Neuron (in vitro differentiated cells): Measurements from ENCODE around the gene MTCL3.

Experiments
- H2AFZ ChIP-seq: one replicate; pipeline ENCODE4 v1.6.1; 2013; ENCODE audit warnings: low read depth, mild to moderate bottlenecking, inconsistent platforms, low read length, moderate library complexity
- H3K27me3 ChIP-seq: one replicate; pipeline ENCODE4 v1.6.1; 2013; ENCODE audit warnings: low read length; ENCODE audit not compliant: insufficient read depth
- H3K36me3 ChIP-seq: one replicate; pipeline ENCODE4 v1.6.1; 2013; ENCODE audit warnings: low read length; ENCODE audit not compliant: insufficient read depth
- H3K4me1 ChIP-seq: one replicate; pipeline ENCODE4 v1.6.1; 2013; ENCODE audit warnings: low read length; ENCODE audit not compliant: insufficient read depth
- H3K4me3 ChIP-seq: 2 replicates; pipeline ENCODE4 v1.5.1; 2013; ENCODE audit warnings: mild to moderate bottlenecking, low read length, moderate library complexity
- H3K9me3 ChIP-seq: one replicate; pipeline ENCODE4 v1.6.1; 2013; ENCODE audit warnings: low read length

Gene MTCL3

GRCh38 chr6:127475823-127476176, 43.3 kb downstream of the MTCL3 start:
- no peaks in the 10 kb centered on the region for H3K27me3 ChIP-seq
- H3K4me3 ChIP-seq, result no peak overlapping the region
- H2AFZ ChIP-seq, result no peak overlapping the region
- peaks cover 1% of the 10 kb centered on the region for H3K4me1 ChIP-seq
- peaks cover 97% of the 10 kb centered on the region for H3K36me3 ChIP-seq
- peaks cover 15% of the 10 kb centered on the region for H3K9me3 ChIP-seq

DNA sequence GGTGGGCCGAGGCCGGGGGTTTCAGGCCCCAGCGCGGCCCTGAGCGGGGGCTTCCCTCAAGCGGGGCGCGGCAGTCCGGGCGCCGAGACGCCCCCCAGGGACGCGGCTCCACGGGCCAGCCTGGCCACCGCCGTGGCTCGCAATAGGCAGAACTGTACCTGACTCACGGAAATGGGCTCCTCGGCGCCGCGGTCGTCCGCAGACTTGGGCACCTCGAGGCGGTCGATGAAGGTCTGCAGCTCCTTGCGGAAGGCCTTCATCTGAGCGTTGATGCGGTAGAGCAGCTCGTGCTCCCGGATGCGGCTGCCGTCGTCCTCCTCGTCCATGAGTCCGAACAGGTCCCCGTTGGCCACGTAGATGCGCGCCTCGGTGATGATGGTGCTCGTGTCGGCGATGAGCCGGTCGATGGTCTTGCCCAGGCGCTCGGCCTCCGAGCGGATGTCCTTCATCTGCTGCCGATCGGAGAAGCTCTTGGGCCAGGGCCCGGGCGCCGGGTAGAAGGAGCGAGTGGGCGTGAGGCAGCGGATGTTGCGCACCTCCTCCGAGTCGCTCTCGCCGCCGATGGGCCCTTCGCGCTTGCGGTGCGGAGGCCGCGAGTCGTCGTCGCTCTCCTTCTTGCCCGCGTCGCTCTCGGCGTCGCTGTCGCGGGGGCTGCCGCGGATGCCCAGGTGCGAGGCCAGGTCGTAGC, 43.9 kb downstream of the MTCL3 start:
- Histone ChIP-seq H3K36me3 (peaks cover 97% of the 10 kb centered on the region), H3K4me3 (no peak overlapping the region)

DNA sequence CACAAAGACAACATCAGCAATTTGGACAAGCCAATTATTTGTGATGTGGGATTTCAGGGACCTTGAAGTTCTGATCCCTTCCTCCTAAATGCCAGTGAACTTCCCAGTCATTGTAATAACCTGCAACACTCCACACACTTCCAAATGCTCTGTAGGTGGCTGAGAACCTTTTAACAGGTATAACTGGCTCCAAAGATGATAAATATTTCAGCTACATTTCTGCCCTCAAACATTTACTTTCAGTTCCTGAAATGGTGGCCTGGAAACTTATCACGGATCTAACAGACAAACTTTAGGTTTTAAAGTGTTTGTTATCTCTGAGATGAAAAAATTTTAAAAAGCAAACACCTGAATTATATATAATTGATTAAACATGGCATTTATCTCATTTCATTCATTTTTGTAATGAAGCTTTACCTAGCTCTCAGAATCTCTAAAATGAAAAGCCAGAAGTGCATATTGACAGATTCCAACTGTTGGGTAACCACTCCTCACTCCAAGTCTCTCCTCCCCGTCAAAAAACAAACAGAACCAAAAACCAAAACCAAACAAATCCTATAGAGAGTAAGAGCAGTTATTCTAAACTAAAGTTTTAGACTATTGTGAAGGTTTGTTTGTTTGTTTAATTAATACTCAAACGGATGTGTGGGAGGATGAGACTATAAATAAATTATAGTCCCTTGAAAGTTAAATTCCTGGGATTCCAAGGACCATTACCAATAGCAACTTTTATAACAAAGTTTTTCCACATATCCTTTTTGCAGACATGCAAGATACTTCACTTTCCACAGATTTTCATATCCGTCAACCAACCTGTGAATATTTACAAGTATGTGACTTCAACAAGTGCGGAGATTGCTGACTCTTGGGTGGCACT, 47.5 kb downstream of the MTCL3 start:
- Histone ChIP-seq H2AFZ (no peak overlapping the region), H3K9me3 (peaks cover 13% of the 10 kb centered on the region), H3K4me3 (no peak overlapping the region), H3K36me3 (peaks cover 93% of the 10 kb centered on the region), H3K27me3 (no peaks in the 10 kb centered on the region), H3K4me1 (no peaks in the 10 kb centered on the region)

More for the DNA sequence above, 43.9 kb downstream of the MTCL3 start:
- H2AFZ ChIP-seq, result no peak overlapping the region
- no peaks in the 10 kb centered on the region for H3K4me1 ChIP-seq
- no peaks in the 10 kb centered on the region for H3K27me3 ChIP-seq
- H3K9me3 ChIP-seq, result peaks cover 15% of the 10 kb centered on the region

DNA sequence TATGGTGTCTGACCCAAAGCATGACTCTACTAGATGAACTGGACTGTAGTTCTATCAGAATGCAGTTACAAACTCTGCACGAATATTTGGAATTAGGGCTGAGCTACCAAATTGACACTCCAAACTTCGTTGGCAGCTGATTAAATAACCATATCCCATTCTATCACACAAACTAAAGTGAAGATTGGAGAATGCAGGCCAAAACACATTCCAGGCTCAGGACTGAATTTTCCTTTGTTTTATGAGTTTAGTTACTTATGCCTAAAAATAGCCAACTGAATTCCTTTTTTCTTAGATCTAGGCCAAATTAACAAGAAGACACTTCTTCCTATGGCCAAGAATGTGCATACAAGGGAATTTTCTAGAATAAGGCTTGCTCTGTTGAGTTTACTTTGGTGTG, 50.2 kb downstream of the MTCL3 start:
- Histone ChIP-seq H3K36me3 (peaks cover 88% of the 10 kb centered on the region), H3K9me3 (no peaks in the 10 kb centered on the region), H2AFZ (no peak overlapping the region), H3K4me3 (no peak overlapping the region), H3K27me3 (no peaks in the 10 kb centered on the region), H3K4me1 (no peaks in the 10 kb centered on the region)

DNA sequence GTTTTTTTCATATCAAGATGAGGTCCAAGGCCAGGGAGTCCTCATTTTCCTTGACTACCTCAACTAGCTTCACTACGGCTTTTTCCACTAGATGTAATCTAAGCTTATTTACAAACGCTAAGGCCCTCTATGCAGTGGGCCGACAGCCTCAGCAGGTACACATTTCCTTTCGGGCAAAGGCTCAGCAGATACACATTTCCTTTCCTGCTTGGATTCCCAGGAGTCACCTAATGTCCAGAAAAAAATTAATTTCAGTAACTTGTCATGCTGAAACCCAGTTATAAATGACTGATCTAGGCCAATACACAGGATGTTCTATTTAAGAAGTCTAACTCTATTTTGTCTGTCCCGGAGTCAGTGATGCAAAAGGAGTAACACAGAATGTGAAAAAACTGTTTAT, 52.7 kb downstream of the MTCL3 start:
- Histone ChIP-seq H2AFZ (no peak overlapping the region), H3K4me3 (no peak overlapping the region), H3K36me3 (peaks cover 68% of the 10 kb centered on the region), H3K4me1 (no peaks in the 10 kb centered on the region), H3K9me3 (no peaks in the 10 kb centered on the region), H3K27me3 (no peaks in the 10 kb centered on the region)

GRCh38 chr6:127464881-127465459, 54.2 kb downstream of the MTCL3 start:
- Histone ChIP-seq H3K36me3 (peaks cover 66% of the 10 kb centered on the region), H3K9me3 (no peaks in the 10 kb centered on the region), H3K27me3 (no peaks in the 10 kb centered on the region), H3K4me1 (no peaks in the 10 kb centered on the region), H3K4me3 (no peak overlapping the region), H2AFZ (no peak overlapping the region)

GRCh38 chr6:127464161-127464880, 54.8 kb downstream of the MTCL3 start:
- Histone ChIP-seq H3K4me3 (no peak overlapping the region), H3K4me1 (no peaks in the 10 kb centered on the region), H2AFZ (no peak overlapping the region), H3K27me3 (no peaks in the 10 kb centered on the region), H3K9me3 (no peaks in the 10 kb centered on the region), H3K36me3 (peaks cover 61% of the 10 kb centered on the region)

DNA sequence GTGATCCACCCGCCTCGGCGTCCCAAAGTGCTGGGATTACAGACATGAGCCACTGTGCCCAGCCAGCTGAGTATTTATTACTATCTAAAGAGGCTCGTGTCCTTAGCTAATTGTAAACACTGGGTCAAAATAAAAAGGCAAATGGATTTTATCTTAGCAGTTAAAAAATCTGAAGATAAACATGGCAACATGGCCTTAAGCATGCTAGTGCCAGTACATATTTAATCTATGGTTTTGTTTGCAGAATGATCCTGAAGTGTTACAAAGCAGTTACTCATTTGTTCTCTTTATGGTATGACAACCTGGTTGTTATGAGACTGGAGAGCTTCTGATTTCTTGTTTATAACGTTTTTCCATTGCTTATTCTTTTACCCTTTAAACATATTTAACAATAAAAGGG, 56.1 kb downstream of the MTCL3 start:
- Histone ChIP-seq H2AFZ (no peak overlapping the region), H3K4me3 (no peak overlapping the region), H3K27me3 (no peaks in the 10 kb centered on the region), H3K9me3 (no peaks in the 10 kb centered on the region), H3K36me3 (peaks cover 55% of the 10 kb centered on the region), H3K4me1 (peaks cover 9% of the 10 kb centered on the region)

DNA sequence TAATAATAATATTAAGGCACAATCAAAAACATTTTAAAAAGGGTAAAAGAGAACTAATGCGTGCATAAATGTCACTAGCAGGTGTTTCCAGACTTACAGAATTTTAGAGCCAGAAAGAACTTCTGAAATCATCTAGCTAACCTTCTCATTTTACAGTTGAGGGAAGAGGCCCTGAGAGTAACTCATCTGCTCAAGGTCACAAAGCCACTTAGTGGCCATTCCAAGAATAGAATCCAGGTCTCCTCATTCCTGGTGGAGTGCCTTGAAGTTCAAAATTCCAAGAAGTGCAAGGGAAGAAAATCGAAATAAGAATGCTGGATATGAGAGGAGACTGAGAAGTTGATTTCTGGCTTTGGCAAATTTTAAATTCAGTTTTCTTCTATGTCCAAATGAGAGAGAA, 56.8 kb downstream of the MTCL3 start:
- Histone ChIP-seq H3K4me3 (no peak overlapping the region), H3K36me3 (peaks cover 52% of the 10 kb centered on the region)

DNA sequence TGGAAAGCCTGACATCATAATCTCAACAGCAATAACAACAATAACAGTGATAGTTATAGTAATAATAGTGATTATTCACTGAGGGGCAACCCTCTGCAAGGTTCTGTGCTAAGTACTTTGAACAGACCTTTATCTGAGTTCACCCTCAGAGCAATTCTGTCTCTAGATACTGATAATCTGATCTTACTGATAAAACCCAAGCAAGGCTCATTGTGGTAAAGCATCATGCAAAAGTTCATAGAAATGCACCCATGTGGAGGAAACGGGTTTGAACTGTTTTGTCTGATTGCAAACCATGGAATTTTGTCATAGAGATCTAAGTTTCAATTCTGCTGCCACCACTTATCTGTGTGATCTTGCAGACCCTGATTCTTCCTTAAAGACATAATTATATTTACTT, 58.7 kb downstream of the MTCL3 start:
- no peaks in the 10 kb centered on the region for H3K9me3 ChIP-seq
- H3K27me3 ChIP-seq, result no peaks in the 10 kb centered on the region
- peaks cover 47% of the 10 kb centered on the region for H3K36me3 ChIP-seq
- H2AFZ ChIP-seq, result no peak overlapping the region
- H3K4me3 ChIP-seq, result no peak overlapping the region
- H3K4me1 ChIP-seq, result peaks cover 12% of the 10 kb centered on the region

More for the DNA sequence above, 56.8 kb downstream of the MTCL3 start:
- H3K4me1 ChIP-seq, result peaks cover 12% of the 10 kb centered on the region
- no peaks in the 10 kb centered on the region for H3K27me3 ChIP-seq
- no peak overlapping the region for H2AFZ ChIP-seq
- H3K9me3 ChIP-seq, result no peaks in the 10 kb centered on the region

GRCh38 chr6:127459231-127459641, 59.9 kb downstream of the MTCL3 start, which contains the start of gene KIAA0408:
Gene KIAA0408 (minus strand): TSS chr6:127459389. CDS start chr6:127453981, 5,408 bp downstream.
- Histone ChIP-seq H2AFZ (no peak within 1 kb of the TSS), H3K9me3 (no peaks in the 10 kb centered on the region), H3K4me3 (no peak within 1 kb of the TSS), H3K4me1 (peaks cover 12% of the 10 kb centered on the region), H3K36me3 (peaks cover 40% of the 10 kb centered on the region), H3K27me3 (no peaks in the 10 kb centered on the region)

GRCh38 chr6:127458817-127459216, 60.3 kb downstream of the MTCL3 start:
- Histone ChIP-seq H3K4me1 (peaks cover 12% of the 10 kb centered on the region), H3K36me3 (peaks cover 40% of the 10 kb centered on the region), H3K27me3 (no peaks in the 10 kb centered on the region), H2AFZ (no peak overlapping the region), H3K4me3 (no peak overlapping the region), H3K9me3 (no peaks in the 10 kb centered on the region)

DNA sequence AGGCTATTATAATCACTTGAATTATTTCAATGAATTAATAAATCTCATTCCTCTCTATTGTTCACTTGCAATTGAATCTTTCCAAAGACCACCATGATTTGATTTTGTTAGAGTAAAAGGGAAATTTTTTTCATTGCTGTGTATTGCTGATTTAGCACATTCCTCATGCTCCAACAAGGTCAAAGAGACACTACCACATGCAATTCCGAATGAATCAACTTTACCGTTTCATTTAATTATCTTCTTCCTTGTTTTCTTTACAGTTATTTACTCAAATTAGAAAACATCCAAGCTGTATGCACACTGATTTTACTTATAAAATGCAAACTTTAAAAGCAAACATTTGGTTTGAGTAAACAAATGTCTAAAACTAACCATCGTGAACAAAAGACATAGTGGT, 60.9 kb downstream of the MTCL3 start:
- Histone ChIP-seq H2AFZ (no peak overlapping the region), H3K4me3 (no peak overlapping the region), H3K27me3 (no peaks in the 10 kb centered on the region), H3K9me3 (no peaks in the 10 kb centered on the region), H3K36me3 (peaks cover 44% of the 10 kb centered on the region), H3K4me1 (peaks cover 12% of the 10 kb centered on the region)
